AG09309 (cell line): ENCODE measurements around the gene PCDHA12.

ENCODE experiments used
- DNase-seq: peaks from one replicate; pipeline ENCODE4 v3.0.0-alpha.2; 2010; ENCODE audit warnings: low read depth
- H3K4me3 ChIP-seq: 2 replicates; pipeline ENCODE4 v1.5.1; 2011; ENCODE audit warnings: mild to moderate bottlenecking, low read depth, low read length, moderate library complexity; ENCODE audit not compliant: control insufficient read depth
- CTCF ChIP-seq: IDR thresholded peaks from 2 replicates; pipeline ENCODE4 v1.5.1; 2011; ENCODE audit warnings: mild to moderate bottlenecking, low read depth, low read length, inconsistent platforms; ENCODE audit not compliant: insufficient read depth, control insufficient read depth; ENCODE audit errors: missing control alignments

PCDHA12 gene

GRCh38 chr5:140883927-140884697 is 9.0 kb downstream of the PCDHA12 start:
- no peak for DNase-seq

GRCh38 chr5:140916325-140916724 is 41.2 kb downstream of the PCDHA12 start:
- no peak overlapping the region for H3K4me3 ChIP-seq
- DNase-seq, result no peak
- no peak for TF ChIP-seq CTCF

More at GRCh38 chr5:140883927-140884697, 9.0 kb downstream of the PCDHA12 start:
- H3K4me3 ChIP-seq, result no peak overlapping the region
- no peak for TF ChIP-seq CTCF

GRCh38 chr5:140923601-140924000 is 48.5 kb downstream of the PCDHA12 start:
- DNase-seq, result no peak
- H3K4me3 ChIP-seq, result no peak overlapping the region
- TF ChIP-seq CTCF, result no peak

- DNase-seq, result no peak
- H3K4me3 ChIP-seq, result peak within 1 kb of the TSS; percentile 36
- no peak for TF ChIP-seq CTCF
Observed at GRCh38 chr5:140925806-140926442, 50.8 kb downstream of the PCDHA12 start, which contains the start of gene PCDHAC1. Gene PCDHAC1, plus strand, starts transcription at chr5:140926299. Its CDS starts 594 bp downstream, at chr5:140926893.

GRCh38 chr5:140926443-140927227 is 51.5 kb downstream of the PCDHA12 start:
- H3K4me3 ChIP-seq, result peak overlapping the region; percentile 36
- peak; percentile 49 for TF ChIP-seq CTCF
- DNase-seq, result no peak

GRCh38 chr5:140927228-140927573 is 52.1 kb downstream of the PCDHA12 start:
- H3K4me3 ChIP-seq, result peak overlapping the region; percentile 36
- no peak for DNase-seq
- no peak for TF ChIP-seq CTCF
